Measurements from ENCODE around the gene ME3. TPM values are rescaled to one million over a fixed set of nuclear protein-coding genes. Genes with fewer than 3 reads are reported as not detected.

ME3 gene
- total and polyA plus RNA-seq, 7 experiments from 2014 or later: 0.48 to 13.7 (median 6.4) TPM

GRCh38 chr11:86596861-86597586 is 75.4 kb downstream of the ME3 start:
- H3K4me1 Mint-ChIP-seq: peaks cover 7 to 16% (median 10%) of the 10 kb centered on the region in 7 donors
- intact Hi-C loops (cut with micrococcal nuclease): no loop called here
- peaks cover 0 to 7% of the 10 kb centered on the region in 2 donors for H3K4me1 ChIP-seq (ENCODE audit: control insufficient read depth in 2 of 2, insufficient read depth in 2 of 2, low read length in 2 of 2)
- no peaks in the 10 kb centered on the region for H3K27me3 ChIP-seq (ENCODE audit: control insufficient read depth in 2 of 2, insufficient read depth in 2 of 2, low read length in 2 of 2)
- POLR2A ChIA-PET: no interaction called here
- ATAC-seq (no peak), DNase-seq (no peak)
- H3K27ac Mint-ChIP-seq: no peak overlapping the region
- peaks cover 0 to 6% (median 0%) of the 10 kb centered on the region in 5 donors for H3K36me3 Mint-ChIP-seq
- H3K9me3 Mint-ChIP-seq: peaks cover 0 to 15% (median 5%) of the 10 kb centered on the region in 11 donors
- no peaks in the 10 kb centered on the region for H3K27me3 Mint-ChIP-seq
- H3K4me3 Mint-ChIP-seq: no peak overlapping the region
- H3K27ac ChIP-seq (ENCODE audit: low read depth, low read length): no peak overlapping the region
- no peaks in the 10 kb centered on the region for H3K36me3 ChIP-seq (ENCODE audit: control insufficient read depth in 2 of 3, insufficient read depth in 3 of 3, low read length in 3 of 3)
- H3K9me3 ChIP-seq (ENCODE audit: control insufficient read depth in 2 of 3, low read length in 3 of 3): no peaks in the 10 kb centered on the region
- no peak overlapping the region for H3K4me3 ChIP-seq (ENCODE audit: low read length)
- CTCF ChIA-PET: interaction anchor here (0.9 kb wide), 1 partner anchor 8 kb away, joined by 3 read pairs; no protein-coding TSS in a partner anchor

- Histone ChIP-seq H3K4me3 (ENCODE audit: low read length) (no peak overlapping the region), H3K36me3 (ENCODE audit: control insufficient read depth in 2 of 3, insufficient read depth in 3 of 3, low read length in 3 of 3) (no peaks in the 10 kb centered on the region), H3K9me3 (ENCODE audit: control insufficient read depth in 2 of 3, low read length in 3 of 3) (no peaks in the 10 kb centered on the region), H3K4me1 (ENCODE audit: control insufficient read depth in 2 of 2, insufficient read depth in 2 of 2, low read length in 2 of 2) (peaks cover 0 to 7% of the 10 kb centered on the region in 2 donors), H3K27me3 (ENCODE audit: control insufficient read depth in 2 of 2, insufficient read depth in 2 of 2, low read length in 2 of 2) (no peaks in the 10 kb centered on the region), H3K27ac (ENCODE audit: low read depth, low read length) (no peak overlapping the region)
- H3K4me1 Mint-ChIP-seq: peaks cover 7 to 21% (median 10%) of the 10 kb centered on the region in 7 donors
- ChIA-PET CTCF (no interaction called here), POLR2A (no interaction called here)
- H3K4me3 Mint-ChIP-seq: no peak overlapping the region
- intact Hi-C loops (cut with micrococcal nuclease): no loop called here
- no peaks in the 10 kb centered on the region for H3K27me3 Mint-ChIP-seq
- peaks cover 0 to 6% (median 0%) of the 10 kb centered on the region in 5 donors for H3K36me3 Mint-ChIP-seq
- no peak overlapping the region for H3K27ac Mint-ChIP-seq
- no peak for ATAC-seq
- H3K9me3 Mint-ChIP-seq: peaks cover 0 to 15% (median 5%) of the 10 kb centered on the region in 11 donors
- no peak for DNase-seq
These were observed 76.5 kb downstream of the ME3 start for GRCh38 chr11:86595955-86596354.

DNA sequence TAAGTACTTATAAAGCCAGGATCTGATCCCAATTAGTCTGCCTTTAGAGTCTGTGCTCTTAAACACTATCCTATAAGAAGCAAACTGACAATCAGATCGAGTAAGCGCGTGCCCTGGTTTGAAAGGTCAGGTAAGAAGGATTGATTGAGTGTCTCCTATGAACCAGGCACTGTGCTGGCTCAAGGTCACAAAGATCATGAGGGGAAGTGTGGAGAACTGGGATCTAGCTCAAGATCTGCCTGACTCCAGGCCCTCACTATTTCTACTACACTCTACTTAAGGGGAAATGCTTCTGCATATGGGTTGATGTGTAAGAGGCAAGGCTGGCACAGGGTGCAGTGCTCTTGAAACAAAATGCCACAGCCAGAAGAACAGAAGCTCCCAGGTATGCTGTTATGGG is 77.0 kb downstream of the ME3 start:
- ChIA-PET POLR2A (no interaction called here), CTCF (no interaction called here)
- Histone ChIP-seq H3K36me3 (ENCODE audit: control insufficient read depth in 2 of 3, insufficient read depth in 3 of 3, low read length in 3 of 3) (no peaks in the 10 kb centered on the region), H3K4me3 (ENCODE audit: low read length) (no peak overlapping the region), H3K27ac (ENCODE audit: low read depth, low read length) (no peak overlapping the region), H3K9me3 (ENCODE audit: control insufficient read depth in 2 of 3, low read length in 3 of 3) (no peaks in the 10 kb centered on the region), H3K27me3 (ENCODE audit: control insufficient read depth in 2 of 2, insufficient read depth in 2 of 2, low read length in 2 of 2) (no peaks in the 10 kb centered on the region), H3K4me1 (ENCODE audit: control insufficient read depth in 2 of 2, insufficient read depth in 2 of 2, low read length in 2 of 2) (peaks cover 0 to 7% of the 10 kb centered on the region in 2 donors)
- DNase-seq (no peak), ATAC-seq (no peak)
- Mint-ChIP-seq H3K4me3 (no peak overlapping the region), H3K27ac (no peak overlapping the region), H3K9me3 (peaks cover 0 to 15% (median 5%) of the 10 kb centered on the region in 11 donors), H3K36me3 (peaks cover 0 to 6% (median 0%) of the 10 kb centered on the region in 5 donors), H3K4me1 (peaks cover 7 to 21% (median 11%) of the 10 kb centered on the region in 7 donors), H3K27me3 (no peaks in the 10 kb centered on the region)
- intact Hi-C loops (cut with micrococcal nuclease): no loop called here

GRCh38 chr11:86594746-86595145 is 77.7 kb downstream of the ME3 start:
- Histone ChIP-seq H3K4me3 (ENCODE audit: low read length) (no peak overlapping the region), H3K27me3 (ENCODE audit: control insufficient read depth in 2 of 2, insufficient read depth in 2 of 2, low read length in 2 of 2) (no peaks in the 10 kb centered on the region), H3K4me1 (ENCODE audit: control insufficient read depth in 2 of 2, insufficient read depth in 2 of 2, low read length in 2 of 2) (peaks cover 0 to 7% of the 10 kb centered on the region in 2 donors), H3K9me3 (ENCODE audit: control insufficient read depth in 2 of 3, low read length in 3 of 3) (no peaks in the 10 kb centered on the region), H3K36me3 (ENCODE audit: control insufficient read depth in 2 of 3, insufficient read depth in 3 of 3, low read length in 3 of 3) (no peaks in the 10 kb centered on the region), H3K27ac (ENCODE audit: low read depth, low read length) (no peak overlapping the region)
- H3K27ac Mint-ChIP-seq: peak overlapping the region in 1 of 9 donors; percentile 29
- CTCF ChIA-PET: no interaction called here
- H3K9me3 Mint-ChIP-seq: peaks cover 0 to 15% (median 4%) of the 10 kb centered on the region in 11 donors
- H3K36me3 Mint-ChIP-seq: peaks cover 0 to 4% (median 0%) of the 10 kb centered on the region in 5 donors
- no peak overlapping the region for H3K4me3 Mint-ChIP-seq
- DNase-seq: no peak
- POLR2A ChIA-PET: no interaction called here
- no peaks in the 10 kb centered on the region for H3K27me3 Mint-ChIP-seq
- H3K4me1 Mint-ChIP-seq: peaks cover 7 to 21% (median 14%) of the 10 kb centered on the region in 7 donors
- no peak for ATAC-seq
- intact Hi-C loops (cut with micrococcal nuclease): loop anchor here in 1 of 2 donors (5.0 kb wide), 1 partner anchor 213 kb away; no protein-coding TSS in a partner anchor

DNA sequence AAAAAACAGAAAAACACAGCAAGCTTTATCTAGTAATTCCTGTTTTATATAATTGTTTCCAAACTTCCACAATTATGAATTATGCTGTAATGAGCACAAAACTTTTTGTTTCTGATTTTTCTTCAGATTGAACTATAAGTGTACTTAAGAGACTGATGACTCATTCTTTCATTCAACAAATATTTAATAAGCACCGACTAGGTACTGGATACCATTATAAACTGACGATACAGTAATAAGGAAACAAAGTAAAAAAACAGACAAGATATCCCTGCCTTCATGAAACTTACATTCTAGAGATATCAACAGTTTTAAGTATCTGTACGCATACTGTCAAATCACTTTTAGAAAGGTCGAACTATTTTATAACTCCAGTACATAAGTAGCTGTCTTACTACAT is 78.6 kb downstream of the ME3 start:
- ATAC-seq (no peak), DNase-seq (no peak)
- no peak overlapping the region for H3K4me3 Mint-ChIP-seq
- POLR2A ChIA-PET: no interaction called here
- intact Hi-C loops (cut with micrococcal nuclease): loop anchor here in 1 of 2 donors (1.0 to 5.0 kb wide), 3 partner anchors 146 to 292 kb away; partner anchors contain the start of gene HIKESHI
- no peak overlapping the region for H3K27ac ChIP-seq (ENCODE audit: low read depth, low read length)
- no peaks in the 10 kb centered on the region for H3K9me3 ChIP-seq (ENCODE audit: control insufficient read depth in 2 of 3, low read length in 3 of 3)
- peaks cover 0 to 7% of the 10 kb centered on the region in 2 donors for H3K4me1 ChIP-seq (ENCODE audit: control insufficient read depth in 2 of 2, insufficient read depth in 2 of 2, low read length in 2 of 2)
- peaks cover 7 to 21% (median 14%) of the 10 kb centered on the region in 7 donors for H3K4me1 Mint-ChIP-seq
- H3K36me3 Mint-ChIP-seq: peaks cover 0 to 4% (median 0%) of the 10 kb centered on the region in 5 donors
- no peak overlapping the region for H3K4me3 ChIP-seq (ENCODE audit: low read length)
- CTCF ChIA-PET: no interaction called here
- H3K27me3 Mint-ChIP-seq: no peaks in the 10 kb centered on the region
- no peaks in the 10 kb centered on the region for H3K36me3 ChIP-seq (ENCODE audit: control insufficient read depth in 2 of 3, insufficient read depth in 3 of 3, low read length in 3 of 3)
- H3K27ac Mint-ChIP-seq: peak overlapping the region in 1 of 9 donors; percentile 32
- no peaks in the 10 kb centered on the region for H3K27me3 ChIP-seq (ENCODE audit: control insufficient read depth in 2 of 2, insufficient read depth in 2 of 2, low read length in 2 of 2)
- peaks cover 0 to 10% (median 2%) of the 10 kb centered on the region in 11 donors for H3K9me3 Mint-ChIP-seq

DNA sequence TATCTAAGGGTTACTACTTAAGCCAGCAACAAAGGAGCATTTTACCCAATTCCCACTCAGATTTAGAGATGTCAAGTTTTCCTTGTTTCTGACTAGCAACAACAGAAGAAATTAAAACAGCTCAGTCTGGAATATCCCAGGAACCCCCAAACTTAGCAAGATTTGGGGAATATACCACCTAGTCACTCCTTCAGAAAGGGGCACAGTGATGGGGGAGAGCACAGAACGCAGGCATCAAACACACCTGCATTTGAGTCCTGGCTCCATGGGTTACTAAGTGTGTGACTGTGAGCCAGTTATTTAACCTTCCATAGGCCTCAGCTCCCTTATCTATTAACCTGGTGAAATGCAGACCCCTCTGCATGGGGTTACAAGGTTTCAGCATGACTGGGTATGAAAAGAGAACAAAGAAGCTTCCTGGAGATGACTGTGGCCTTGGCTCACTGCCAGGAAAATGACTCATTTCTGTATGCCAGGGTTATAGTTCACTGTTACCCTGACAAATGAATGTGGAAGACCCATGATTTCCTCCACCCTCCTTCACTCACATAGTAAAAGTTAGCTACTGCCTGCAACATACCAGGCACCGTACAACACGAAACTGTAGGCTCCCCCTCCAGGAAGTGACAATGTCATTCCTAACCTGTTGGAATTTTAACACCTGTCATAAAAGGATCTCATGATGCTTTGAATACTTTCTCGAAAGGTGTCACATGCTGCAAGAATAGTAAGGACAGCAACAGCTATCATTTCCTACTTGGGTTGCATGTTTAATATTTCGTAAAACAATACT is 79.6 kb downstream of the ME3 start:
- Mint-ChIP-seq H3K4me1 (peaks cover 7 to 21% (median 14%) of the 10 kb centered on the region in 7 donors), H3K27ac (peak overlapping the region in 2 of 9 donors; percentile 32 to 58), H3K36me3 (peaks cover 0 to 3% (median 0%) of the 10 kb centered on the region in 5 donors), H3K27me3 (no peaks in the 10 kb centered on the region), H3K9me3 (peaks cover 0 to 9% (median 2%) of the 10 kb centered on the region in 11 donors), H3K4me3 (peak overlapping the region in 3 of 10 donors; percentile 10 to 35 (median 23))
- Histone ChIP-seq H3K36me3 (ENCODE audit: control insufficient read depth in 2 of 3, insufficient read depth in 3 of 3, low read length in 3 of 3) (no peaks in the 10 kb centered on the region), H3K27me3 (ENCODE audit: control insufficient read depth in 2 of 2, insufficient read depth in 2 of 2, low read length in 2 of 2) (no peaks in the 10 kb centered on the region), H3K9me3 (ENCODE audit: control insufficient read depth in 2 of 3, low read length in 3 of 3) (no peaks in the 10 kb centered on the region), H3K4me3 (ENCODE audit: low read length) (no peak overlapping the region), H3K4me1 (ENCODE audit: control insufficient read depth in 2 of 2, insufficient read depth in 2 of 2, low read length in 2 of 2) (peaks cover 0 to 7% of the 10 kb centered on the region in 2 donors), H3K27ac (ENCODE audit: low read depth, low read length) (no peak overlapping the region)
- intact Hi-C loops (cut with micrococcal nuclease): loop anchor here in 1 of 2 donors (1.0 to 5.0 kb wide), 3 partner anchors 145 to 291 kb away; partner anchors contain the start of gene HIKESHI
- POLR2A ChIA-PET: no interaction called here
- CTCF ChIA-PET: no interaction called here
- peak; percentile 78 for ATAC-seq
- DNase-seq: peak in 7 of 9 donors; percentile 25 to 77 (median 37)

Data from naive thymus-derived CD4-positive, alpha-beta T cell (primary cell).